GM18526 (cell line): ENCODE measurements around the gene PPFIA4.

Experiments used
- POLR2A ChIP-seq: IDR thresholded peaks from 3 replicates; pipeline ENCODE4 v1.6.1; 2011; ENCODE audit not compliant: insufficient read length; ENCODE audit errors: extremely low read depth

The PPFIA4 gene

DNA sequence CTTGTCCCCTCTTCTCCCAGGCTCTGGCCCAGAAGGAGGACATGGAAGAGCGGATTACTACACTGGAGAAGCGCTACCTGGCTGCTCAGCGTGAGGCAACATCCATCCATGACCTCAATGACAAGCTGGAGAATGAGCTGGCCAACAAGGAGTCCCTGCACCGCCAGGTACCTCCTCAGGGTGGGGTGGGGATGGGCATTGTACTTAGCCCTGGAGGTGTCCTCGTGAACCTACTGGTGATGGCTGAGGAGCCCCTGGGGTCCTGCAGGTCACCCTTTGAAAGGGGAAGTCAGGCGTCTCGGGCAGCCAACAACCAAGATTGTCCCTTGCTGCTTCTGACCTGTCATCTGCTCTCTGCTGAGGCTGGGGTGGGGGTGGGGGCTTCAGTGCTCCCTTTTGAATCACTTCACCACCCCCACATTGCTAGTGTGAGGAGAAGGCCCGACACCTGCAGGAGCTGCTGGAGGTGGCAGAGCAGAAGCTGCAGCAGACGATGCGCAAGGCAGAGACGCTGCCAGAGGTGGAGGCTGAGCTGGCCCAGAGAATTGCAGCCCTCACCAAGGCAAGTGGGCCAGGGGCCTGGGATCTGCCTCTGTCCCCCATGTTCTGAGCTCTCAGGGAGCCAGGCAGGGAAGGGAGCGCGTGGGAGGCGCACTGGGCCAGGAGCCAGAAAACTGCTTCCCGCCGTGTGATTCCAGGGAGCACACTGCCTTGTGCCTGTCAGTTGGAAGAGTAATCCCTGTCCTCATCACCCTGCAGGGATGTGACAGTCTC, 19.7 kb downstream of the PPFIA4 start:
- no peak for TF ChIP-seq POLR2A

DNA sequence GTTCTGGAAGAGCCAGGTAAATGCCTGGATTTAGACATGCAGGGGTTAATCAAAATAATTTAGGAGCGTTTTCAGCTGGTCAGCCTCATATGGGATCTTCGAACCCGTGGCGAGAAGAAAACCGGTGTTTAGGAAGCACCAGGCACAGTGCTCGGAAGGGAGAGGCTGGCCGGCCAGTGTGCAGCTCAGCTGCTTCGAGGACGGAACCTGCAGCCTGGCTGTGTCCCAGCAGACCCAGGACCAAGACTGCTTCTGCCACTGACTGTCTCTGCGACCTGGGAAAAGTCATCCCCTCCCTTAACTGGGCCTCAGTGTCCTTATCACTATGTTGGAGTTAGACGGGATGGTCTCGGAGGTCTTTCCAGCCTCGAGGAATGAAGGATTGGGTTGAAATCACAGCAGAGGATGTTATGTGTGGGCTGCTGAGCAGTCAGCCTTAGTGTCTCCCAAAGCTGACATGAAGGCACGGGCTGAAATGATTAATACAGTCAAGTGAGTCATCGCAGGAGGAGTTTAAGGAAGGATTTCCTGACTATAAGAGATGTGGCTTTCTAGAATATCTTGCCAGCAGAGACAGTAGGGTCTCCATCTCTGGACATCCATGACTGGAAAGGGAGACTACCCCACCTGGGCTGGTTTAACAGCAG, 20.8 kb downstream of the PPFIA4 start:
- TF ChIP-seq POLR2A = no peak

DNA sequence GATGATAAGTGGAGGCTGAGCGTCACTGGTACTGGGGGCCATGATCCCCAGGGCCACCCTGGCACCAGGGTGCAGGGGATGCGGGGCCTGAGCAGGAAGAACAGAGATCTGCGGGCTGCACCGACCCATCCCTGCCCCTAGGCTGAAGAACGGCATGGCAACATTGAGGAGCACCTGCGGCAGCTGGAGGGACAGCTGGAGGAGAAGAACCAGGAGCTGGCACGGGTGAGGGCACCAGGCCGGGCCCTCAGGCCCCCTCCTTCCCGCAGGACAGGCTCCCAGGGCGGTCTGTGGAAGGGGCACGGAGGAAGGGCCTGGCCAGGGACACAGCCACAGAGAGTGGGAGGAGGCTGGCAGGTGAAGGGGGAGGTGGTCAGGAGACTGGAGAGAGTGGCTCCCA, 21.8 kb downstream of the PPFIA4 start:
- no peak for TF ChIP-seq POLR2A

DNA sequence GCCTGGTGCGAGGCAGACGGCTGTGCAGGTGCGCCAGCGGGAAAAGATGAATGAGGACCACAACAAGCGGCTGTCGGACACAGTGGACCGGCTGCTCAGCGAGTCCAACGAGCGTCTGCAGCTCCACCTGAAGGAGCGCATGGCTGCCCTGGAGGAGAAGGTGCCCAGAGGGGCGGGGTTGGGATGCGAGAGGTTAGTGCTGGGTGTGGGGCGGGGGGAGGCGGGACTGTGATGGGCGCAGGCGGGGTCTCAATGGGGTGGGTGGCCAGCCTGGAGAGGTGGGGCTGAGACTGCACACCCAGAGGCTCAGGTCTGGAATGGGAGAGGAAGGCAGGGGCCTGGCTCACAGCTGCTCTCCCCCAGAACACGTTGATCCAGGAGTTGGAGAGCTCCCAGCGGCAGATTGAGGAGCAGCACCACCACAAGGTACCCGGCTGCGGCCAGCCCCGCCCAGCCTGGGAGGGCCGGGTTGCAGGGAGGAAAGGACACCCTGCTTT, 22.3 kb downstream of the PPFIA4 start:
- TF ChIP-seq POLR2A = no peak

DNA sequence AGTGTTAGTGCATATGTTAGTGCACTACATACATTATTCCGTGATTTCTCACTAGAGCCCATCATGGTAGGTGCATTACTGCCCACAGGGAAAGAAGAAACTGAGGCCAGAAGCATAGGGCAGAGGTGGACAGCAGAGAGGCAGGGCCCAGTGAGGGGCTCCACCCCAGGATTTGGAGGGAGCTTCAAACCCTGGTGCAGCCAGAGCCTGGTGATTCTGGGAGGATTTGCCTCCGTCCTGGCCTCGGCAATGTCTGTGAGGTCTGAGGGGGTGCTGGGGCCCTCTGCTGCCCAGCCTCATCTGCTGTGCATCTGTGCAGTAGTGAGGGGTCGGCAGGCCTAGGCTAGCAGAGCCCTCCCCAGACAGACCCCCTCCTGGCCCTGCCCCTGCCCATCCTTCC, 22.8 kb downstream of the PPFIA4 start:
- no peak for TF ChIP-seq POLR2A

DNA sequence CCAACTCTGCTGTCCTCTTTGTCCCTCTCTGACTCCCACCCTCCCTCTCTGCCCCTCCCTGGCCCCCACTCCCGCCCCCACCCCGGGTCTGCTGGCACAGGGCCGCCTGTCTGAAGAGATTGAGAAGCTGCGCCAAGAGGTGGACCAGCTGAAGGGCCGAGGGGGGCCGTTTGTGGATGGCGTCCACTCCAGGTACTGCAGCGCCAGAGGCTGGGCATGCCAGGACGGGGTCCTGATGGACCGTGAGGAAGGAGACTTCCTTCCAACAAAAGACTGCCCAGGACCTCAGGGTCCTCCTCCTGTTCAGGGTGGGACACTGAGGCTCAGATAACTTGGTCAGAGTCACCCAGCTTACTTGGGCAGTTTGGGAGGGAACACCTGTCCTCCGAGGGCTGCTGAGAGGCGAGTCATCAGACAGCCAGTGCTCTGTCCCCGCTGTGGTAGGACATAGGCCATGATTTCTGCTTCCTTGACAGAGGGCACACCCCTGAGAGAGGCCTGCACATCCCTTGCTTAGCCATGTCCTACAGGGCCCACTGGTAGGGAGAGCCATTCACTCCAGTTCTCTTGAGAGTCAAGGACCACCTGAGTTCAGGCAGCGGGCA, 23.4 kb downstream of the PPFIA4 start:
- TF ChIP-seq POLR2A = no peak

DNA sequence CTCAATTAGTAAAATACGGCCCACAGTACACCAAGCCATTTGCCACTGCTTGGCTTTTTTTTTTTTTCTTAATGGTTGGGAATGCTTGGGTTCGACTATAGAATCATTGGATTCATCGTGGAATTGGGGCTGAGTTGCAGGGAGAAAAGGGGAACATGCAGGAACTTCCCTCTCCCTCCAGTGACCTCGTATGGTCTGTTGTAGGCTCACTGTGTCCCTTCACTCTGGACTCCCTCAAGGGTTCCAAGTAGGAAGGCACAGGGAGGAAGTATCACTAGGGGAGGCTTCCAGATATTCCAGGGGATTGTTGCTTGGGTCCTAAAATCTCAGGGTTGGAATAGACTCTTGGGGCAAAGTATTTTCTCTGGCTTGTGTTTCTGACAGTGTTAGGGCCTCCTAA, 24.5 kb downstream of the PPFIA4 start:
- TF ChIP-seq POLR2A = no peak

DNA sequence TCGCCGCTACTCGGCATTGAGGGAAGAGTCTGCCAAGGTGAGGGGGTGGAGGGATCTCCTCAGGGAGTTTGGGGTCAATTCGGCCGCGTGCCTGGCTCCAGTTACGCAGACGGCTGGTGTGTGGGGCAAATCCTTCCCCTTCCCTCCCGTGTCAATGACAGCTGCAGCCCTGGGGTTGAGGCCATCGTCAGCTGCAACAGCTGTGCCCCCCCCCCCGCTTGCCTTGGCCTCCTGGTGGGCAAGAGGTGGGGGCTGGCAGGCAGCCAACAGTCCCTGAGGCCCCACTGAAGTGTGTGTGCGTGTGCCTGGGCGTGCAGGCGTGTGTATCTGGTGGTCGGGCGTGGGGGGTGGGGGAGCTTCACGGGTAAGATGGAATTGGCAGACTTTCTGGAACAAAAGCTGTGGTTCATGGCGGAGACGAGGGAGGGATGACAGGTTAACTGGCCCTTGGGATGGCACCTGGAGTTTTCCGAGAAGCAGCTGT, 25.6 kb downstream of the PPFIA4 start:
- TF ChIP-seq POLR2A = no peak

DNA sequence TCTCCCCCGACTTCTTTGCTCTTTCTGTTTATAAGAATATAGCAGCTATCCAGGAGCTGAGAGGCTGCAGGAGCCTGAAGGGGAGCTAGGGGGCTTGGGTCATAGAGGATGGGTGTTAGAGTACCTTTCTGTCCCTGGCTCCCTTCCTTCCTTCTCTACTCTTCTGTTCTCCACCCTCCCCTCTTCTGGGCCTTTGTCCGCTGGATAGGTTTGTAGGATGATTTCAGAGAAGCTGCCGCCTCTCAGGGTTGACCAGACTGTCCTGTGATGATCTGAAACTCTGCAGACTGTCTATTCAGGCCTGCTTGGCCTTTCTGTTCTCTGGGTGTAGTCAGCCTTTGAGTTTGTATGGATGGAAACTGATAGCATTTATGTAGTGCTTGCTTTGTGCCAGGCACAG, 26.3 kb downstream of the PPFIA4 start:
- TF ChIP-seq POLR2A = no peak

DNA sequence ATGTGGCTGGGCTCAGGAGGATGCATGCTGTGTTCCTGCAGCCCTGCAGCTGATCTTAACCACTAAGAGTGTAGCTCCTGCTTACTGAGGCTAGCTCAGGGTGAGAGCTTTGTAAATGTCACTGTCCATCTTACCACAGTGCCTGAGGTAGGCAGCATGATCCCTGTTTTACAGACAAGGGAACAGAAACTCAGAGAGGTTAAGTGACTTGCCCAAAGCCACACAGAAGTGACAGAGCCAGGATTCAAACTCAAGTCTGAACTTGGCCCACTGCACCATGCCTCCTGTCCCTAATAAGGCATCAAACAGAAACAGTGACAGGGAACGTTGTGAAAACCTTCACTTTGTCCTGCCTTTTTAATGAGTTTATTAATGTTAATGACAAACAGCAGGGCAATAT, 27.9 kb downstream of the PPFIA4 start:
- TF ChIP-seq POLR2A = no peak

DNA sequence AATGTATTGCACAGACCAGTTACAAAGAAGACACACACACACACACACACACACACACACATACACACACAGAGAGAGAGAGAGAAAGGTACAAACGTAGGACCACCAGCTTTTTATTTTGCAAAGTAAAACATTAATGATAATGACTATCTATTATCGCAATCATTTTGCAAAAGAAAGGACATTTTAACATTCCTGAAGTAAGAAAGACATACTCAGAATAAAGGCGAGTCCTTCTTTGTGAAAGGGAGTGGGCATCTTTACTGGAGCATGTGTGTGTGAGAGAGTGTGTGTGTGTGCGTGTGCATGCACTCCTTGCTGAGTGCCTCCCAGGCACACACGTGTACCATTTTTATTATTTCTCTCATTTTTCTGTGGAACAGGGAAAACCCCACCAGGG, 28.4 kb downstream of the PPFIA4 start:
- no peak for TF ChIP-seq POLR2A

DNA sequence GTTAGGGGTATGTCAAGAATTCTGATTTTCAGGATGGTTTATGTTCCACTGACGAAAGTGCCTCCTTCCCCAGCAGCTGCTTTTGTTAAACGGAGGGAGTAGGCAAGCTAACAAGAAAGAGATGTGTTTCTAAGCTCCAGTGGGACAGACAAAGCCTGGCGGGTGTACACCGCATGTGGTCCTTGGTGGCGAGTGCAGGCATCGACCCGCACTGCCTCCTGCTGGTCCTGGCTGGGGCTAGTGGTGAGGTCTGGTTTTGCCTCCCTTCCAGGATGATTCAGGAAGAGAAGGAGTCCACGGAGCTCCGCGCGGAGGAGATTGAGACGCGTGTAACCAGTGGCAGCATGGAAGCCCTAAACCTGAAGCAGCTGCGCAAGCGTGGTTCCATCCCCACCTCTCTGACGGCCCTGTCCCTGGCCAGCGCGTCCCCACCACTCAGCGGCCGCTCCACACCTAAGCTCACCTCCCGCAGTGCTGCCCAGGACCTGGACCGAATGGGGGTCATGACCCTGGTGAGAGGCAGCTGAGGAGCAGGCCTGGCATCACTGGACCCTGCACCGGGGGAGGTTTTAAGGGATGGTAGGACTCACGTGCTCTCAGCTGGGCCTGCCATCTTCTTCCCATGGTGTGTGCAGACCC, 29.0 kb downstream of the PPFIA4 start:
- no peak for TF ChIP-seq POLR2A

DNA sequence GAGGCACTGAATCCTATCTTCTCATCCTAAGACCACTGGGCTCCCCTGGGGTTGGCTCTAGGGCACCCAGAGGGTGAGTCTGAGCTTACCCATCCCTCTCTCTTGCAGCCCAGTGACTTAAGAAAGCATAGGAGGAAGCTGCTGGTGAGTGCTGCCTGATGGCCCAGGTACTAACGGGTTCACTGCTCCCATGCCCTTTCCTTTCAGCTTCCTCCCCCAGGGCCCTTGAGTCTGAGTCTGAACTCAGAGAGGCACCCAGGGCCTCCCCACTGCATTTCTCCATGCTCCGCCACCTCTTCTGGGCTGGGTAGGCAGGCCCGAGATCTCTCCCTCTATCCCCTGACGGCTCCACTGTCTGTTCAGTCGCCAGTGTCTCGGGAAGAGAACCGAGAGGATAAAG, 29.7 kb downstream of the PPFIA4 start:
- no peak for TF ChIP-seq POLR2A

DNA sequence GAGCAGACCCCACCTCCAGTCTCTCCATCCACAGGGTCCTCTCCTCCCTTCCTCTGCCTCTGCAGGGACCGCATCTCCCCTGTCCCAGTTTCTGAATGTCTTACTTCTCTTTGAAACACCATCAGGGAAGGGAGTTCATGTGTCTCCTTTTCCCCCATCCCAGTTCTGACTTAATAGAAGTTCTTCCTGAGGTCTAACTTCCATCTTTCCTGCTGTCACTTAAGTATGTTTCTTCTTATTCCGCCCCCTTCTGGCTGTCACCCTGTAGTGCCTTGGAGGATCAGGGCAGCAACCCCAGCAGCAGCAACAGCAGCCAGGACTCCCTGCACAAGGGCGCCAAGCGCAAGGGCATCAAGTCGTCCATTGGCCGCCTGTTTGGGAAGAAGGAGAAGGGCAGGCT, 30.2 kb downstream of the PPFIA4 start:
- no peak for TF ChIP-seq POLR2A

DNA sequence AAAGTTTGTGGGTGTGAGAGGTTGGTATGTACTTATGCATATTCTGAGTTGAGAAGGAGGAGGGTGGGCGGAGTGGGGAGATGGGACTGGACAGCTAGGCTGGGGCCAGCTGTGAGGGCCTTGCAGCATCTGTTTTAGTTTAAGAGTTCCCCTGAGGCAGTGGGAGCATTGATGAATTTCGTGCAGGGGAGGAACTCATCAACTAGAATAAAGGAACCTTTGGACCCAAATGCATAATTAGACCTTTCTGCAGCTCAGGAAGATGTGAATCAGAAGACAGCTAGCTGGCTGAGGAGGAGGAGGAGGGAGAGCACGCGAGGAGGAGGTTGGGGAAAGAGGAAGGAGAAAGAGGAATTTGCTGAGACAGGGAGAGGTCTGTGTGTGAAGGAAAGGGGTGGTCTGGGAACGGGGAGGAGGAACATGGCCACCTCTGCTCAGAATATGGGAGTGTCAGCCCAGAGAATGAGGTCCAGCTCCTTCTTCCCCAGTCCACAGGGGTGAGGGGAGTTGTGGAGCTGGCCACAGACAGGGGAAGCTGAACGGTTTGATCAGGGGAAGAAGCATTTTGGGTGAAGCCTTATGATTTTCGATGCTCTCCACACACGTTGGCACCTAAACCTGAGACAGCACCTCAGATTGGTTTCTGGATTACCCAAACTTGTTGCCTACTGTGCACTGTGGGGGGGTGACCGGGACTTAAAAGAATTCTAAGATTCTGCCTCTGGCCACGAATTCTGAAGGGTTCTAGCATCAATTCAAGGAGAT, 31.8 kb downstream of the PPFIA4 start:
- no peak for TF ChIP-seq POLR2A

DNA sequence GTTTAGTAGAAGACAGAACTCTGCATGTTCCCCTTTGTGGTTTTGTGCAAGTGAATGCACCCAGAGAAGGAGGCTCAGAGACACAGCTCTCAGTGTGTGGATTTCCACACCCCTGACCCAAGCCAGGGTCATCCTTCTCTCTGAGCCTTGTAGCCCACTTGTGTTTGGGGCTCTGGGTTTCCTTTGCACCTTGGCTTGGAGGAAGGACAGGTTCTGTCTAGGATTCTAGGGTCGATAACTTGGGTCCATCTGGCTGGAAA, 32.3 kb downstream of the PPFIA4 start:
- no peak for TF ChIP-seq POLR2A

DNA sequence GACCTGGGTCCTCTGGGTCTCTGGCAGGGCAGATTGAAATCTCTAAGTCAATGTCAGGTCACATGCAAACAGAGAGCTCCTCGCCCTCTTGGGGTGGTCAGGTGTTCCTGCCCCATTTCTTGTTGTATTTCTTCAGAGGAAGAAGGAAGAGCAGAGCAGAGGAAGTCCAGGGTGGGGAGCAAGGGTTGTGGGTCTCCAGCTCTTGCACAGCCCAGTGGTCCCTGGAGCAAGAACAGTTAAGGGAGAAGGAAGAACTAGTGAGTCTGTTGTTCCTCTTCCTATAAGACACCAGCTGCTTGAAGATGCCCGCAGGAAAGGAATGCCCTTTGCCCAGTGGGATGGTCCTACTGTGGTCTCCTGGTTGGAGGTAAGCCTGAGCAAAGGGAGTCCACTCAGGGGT, 33.2 kb downstream of the PPFIA4 start:
- no peak for TF ChIP-seq POLR2A
